HS-27A (cell line): ENCODE measurements around the gene FAM200B.
"Not testable (repeated sequence)": the region's sequence is repeated elsewhere in the genome, so short reads cannot be mapped to it uniquely, and the experiment has no call there.

ENCODE experiments used
- DNase-seq: peaks from one replicate; pipeline ENCODE4 v3.0.0-alpha.2; 2012; ENCODE audit warnings: low read depth, missing footprints

FAM200B gene

DNA sequence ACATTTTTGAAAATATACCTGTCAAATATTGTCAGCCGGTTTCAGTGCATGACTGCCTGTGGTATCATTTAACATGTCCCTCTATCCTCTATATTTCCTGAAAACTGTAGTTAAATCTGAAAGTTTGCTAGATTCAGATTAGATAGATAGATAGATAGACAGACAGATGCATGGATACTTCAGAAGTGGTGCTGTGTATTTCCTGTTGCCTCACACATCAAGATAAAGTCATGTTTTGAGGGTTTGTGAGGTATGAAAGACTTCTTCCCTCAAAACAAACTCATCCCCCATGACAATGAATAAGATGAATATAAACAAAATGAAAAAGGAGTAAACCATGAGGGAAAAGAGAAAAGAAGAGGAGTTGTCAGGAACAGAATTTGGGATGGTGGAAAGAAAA, 15.2 kb downstream of the FAM200B start:
- no peak for DNase-seq

- no peak for DNase-seq
These were observed 21.3 kb downstream of the FAM200B start, which contains the start of gene BST1 for GRCh38 chr4:15702941-15703403. Gene BST1 (plus strand): TSS chr4:15703065. CDS start chr4:15703145, 80 bp downstream.

DNA sequence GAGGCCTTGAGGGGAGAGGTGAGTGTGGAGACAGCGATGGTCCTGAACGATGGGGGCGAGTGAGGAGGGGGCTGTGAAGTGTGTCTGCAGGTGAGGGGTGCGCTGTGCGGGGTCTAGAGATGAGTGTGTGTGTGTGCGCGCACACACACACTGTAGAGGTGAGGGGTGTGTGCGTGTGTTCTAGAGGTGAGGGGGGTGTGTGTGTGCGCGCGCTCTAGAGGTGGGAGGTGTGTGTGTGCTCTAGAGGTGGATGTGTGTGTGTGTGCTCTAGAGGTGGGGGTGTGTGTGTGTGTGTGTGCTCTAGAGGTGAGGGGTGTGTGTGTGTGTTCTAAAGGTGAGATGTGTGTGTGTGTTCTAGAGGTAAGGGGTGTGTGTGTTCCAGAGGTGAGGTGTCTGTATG, 21.8 kb downstream of the FAM200B start:
- no peak for DNase-seq

GRCh38 chr4:15704129-15704528, 22.5 kb downstream of the FAM200B start:
- no peak for DNase-seq

DNA sequence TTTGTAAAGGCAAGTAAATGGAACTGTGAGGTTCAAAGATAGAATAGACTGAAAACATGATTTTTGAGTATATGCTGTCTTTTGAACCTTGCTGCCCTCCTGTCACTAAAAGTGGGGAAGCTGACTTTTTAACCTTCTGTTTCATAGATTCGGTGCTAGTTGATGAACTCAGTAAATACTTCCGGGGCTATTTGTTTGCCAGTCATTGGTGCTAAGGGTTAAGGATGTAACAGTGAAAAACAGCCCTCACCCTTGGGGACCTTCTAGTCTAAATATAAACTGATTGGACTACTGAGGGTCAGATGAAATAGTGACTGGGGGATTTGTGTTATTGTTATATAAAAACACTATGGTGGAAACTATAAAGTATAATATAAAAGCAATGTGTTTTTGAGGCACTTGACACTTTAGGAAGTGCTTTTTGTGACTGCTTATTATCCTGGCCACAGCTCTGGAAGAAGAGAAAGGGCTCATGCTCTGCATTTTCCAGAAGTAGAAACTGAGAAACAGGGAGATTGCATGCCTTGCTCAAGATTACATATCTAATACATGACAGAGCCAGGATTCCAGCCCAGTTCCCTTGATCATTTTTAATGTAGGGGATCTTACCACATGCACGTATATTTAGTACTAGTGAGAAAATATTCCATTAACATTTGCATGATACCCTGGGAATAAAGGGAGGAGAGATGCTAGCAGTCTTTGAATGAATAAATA, 25.2 kb downstream of the FAM200B start:
- no peak for DNase-seq

DNA sequence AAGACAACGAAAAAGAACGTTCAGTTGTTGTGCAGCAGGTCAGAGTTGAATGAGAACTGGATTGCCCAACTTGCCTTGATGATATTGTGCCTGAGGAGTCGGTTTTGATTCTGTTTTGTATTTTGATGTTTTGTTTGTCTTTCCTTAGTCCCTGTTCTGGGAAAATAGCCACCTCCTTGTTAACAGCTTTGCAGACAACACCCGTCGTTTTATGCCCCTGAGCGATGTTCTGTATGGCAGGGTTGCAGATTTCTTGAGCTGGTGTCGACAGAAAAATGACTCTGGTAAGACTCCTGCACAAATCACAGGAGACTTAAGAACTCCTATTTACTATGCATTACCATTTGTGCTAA, 25.7 kb downstream of the FAM200B start:
- DNase-seq: no peak

DNA sequence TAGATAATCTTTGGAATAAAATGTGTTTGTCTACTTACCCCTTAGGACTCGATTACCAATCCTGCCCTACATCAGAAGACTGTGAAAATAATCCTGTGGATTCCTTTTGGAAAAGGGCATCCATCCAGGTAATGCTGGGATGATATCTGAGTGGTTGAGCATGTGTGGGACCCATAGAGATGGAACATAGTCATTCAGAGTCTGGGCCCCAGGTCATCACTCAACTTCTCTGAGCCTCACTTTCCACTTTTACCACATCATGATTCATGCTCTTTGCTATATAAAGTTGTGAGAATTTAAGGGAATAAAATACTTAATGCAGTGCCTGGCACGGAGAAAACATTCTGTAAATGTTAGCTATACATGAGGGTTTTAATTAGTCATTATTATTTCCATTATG, 30.1 kb downstream of the FAM200B start:
- no peak for DNase-seq

- no peak for DNase-seq
These were observed 30.6 kb downstream of the FAM200B start for GRCh38 chr4:15712214-15712613.

- no peak for DNase-seq
These were observed 32.5 kb downstream of the FAM200B start for GRCh38 chr4:15714141-15714540.

GRCh38 chr4:15714646-15715435, 33.2 kb downstream of the FAM200B start:
- DNase-seq: peak; percentile 91

DNA sequence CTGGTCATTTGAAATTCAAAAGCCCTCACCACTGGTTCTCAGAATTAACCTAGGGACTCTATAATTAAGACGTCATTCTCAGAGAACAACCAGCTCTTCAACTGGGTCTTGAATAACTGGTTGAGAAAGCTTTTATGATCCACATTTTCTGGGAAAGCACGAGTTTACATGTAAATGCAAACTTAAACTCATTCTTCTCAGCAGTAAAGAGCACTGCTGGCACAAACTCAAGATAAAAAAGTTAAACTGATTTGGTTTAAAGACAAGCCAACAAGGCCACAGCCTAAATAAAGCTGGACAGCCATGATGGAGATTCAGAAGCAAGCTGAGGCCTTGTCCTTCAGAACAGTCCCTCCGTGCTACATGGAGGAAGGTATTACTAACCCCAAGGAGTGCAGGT, 34.5 kb downstream of the FAM200B start:
- DNase-seq: no peak

GRCh38 chr4:15717086-15717485, 35.5 kb downstream of the FAM200B start:
- DNase-seq: no peak

DNA sequence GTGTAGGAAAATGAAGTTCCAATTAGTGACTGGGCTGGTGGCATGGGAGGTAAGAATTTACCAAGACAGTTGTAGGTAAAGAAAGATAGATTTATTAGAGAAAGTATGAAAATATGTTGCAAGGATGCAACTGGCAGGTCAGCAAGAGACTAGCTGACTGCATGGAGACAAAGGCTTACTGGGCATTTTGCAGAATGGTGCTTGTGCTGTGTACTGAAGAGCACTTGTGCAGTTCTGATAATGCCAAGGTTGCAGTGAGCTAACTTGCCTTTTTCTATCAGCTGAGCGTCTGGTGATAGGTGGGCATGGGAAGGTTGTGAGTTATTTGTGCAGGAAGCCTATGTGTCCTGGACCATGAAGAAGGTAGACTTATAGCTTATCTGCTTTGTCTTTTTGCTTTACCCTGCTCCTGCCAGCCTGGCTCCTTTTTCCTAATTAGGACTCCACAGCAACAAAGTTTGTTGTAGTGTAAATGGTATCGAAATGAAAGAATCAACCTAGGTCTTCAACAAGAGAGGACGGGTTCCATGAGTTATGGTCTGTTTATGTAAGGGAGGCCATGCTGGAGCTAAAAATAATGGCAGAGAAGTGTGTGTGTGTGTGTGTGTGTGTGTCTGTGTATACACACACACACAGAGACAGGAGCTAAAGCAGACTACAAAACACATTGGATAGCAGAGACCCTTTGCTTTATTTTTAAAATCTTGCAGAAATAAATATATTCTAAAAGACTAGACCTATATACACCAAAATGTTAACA, 36.2 kb downstream of the FAM200B start:
- DNase-seq: no peak

GRCh38 chr4:15718465-15718864, 36.8 kb downstream of the FAM200B start:
- no peak for DNase-seq

DNA sequence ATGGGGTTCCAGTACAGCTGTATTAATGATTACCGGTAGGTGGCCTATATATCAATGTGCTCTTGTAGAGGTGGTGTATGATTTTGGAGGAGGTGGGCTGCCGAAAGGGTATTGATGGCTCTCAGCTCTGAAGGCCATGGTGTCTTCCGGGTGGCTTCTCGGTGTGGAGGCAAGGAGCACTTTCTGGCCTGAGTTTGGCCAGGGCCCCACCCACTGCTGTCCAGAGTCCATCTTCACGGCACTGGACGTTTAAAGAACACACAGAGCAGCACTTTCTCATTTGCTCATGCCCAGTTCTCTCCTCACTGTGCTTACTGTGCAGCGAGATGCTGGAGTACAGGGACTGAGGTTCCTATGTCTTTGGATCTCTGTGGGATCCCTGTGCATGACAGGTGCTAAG, 37.3 kb downstream of the FAM200B start:
- no peak for DNase-seq

DNA sequence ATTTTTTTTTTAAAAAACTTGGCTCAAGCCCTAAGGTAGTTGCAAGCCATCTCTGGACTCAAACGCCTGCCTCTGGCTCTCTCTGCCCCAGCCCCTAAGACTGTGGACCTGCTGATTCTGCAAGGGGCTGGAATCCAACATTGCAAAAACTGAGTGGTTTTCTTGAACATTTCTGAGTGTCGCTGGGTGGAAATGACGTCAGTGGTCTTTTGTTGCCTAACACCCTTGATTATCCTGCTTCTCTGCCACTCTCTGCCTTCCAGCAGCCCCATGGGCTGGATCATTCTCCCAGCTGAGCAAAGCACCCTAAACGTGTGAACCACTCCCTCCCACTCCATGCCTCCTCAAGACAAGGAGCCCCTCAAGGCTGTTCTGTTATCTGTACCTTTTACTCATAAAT, 37.9 kb downstream of the FAM200B start:
- no peak for DNase-seq

DNA sequence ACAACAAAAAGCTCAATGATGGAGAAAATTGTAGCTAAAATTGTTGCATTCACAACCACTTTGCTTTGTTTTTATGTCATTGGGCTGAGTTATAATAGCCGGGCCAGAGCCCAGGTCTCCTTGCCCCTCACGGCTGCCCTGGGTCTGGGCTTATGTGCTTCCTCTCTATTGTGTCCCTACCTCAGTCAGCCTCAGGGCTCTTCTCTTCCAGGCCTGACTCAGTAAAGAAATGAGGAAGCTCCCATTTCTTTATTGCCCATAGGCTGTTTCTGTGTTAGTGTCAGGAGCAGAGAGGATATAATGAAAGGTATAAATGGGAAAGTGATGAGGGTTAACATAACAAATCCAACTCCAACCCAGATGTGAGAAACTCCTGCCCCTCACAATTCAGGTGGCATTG, 39.2 kb downstream of the FAM200B start:
- DNase-seq: no peak

DNA sequence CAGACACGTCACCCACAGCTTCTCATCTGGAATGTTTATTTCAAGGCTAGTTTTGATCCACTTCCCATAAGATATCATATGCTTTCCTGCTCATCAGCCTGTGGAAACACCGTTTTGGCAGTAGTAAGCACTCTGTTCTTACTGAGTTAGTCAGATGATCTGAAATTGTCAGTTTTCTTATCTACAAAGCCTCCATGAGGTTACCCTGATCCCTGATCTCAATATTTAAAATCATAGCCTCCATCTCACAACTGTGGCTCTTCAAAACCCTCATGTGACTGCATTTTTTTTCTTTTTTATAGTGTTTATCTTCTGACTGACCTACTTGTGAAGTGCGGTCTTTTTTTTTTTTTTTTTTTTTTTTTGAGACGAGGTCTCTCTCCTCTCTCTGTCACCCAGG, 44.0 kb downstream of the FAM200B start:
- no peak for DNase-seq

DNA sequence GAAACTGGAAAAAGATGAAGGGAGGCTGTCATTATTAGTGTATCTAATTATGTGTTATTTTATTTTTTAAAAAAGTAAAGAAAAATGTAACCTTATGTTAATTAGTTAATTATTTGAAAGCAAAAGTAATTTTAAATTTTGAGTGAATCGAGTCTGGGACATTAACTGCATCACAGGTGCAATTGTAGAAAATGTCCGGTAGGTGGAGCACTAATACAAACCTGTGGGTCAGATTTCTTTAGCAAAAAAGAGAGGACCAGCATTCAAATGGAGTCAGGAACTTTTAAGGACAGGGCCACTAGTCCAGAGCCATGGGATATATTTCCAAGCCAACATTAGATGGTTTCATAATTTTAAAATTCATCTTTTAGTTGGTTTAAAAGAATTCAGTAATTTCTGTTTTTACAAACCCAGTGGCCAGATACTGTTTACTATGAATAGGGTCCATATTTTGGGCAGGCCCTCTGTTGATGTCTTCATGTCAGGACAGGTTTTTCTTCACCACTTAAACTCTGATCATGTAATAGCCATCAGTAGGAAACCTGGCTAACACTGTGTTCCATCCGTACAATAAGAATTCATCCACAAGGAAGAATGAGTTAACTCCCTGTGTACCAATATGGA, 48.4 kb downstream of the FAM200B start:
- DNase-seq: no peak

GRCh38 chr4:15733061-15733460, 51.4 kb downstream of the FAM200B start:
- not testable (repeated sequence) for DNase-seq

GRCh38 chr4:15735536-15735935, 53.9 kb downstream of the FAM200B start:
- DNase-seq: no peak

DNA sequence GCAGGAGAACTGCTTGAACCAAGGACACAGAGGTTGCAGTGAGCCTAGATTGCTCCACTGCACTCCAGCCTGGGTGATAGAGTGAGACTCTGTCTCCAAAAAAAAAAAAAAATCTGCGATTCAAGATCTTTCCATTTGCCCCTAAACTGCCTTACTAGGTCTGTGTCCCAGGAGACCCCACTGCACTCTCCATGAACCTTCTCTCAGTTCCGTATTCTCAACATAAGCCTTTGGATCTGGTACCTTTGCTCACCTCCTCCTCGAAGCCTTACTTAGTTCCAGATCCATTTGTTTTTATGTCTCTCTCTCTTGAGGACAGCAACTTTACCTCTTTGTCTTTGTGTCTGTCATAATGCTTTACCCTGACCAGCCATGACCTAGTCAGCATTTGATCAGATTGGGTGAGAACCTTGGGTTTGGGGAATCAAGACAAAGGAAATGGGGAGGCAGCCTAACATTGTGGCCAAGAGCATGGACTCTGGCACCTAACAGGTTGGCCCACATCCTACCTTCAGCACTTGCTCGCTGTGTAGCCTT, 55.0 kb downstream of the FAM200B start:
- DNase-seq: no peak
